HG02588 (cell line): ENCODE data around the gene OOSP4A.

Source experiments
- ATAC-seq: cut with Tn5 transposase; IDR thresholded peaks from one replicate; pipeline ENCODE4 v1.9.1; 2021; ENCODE audit warnings: mild to moderate bottlenecking, moderate library complexity; ENCODE audit not compliant: unreplicated experiment

OOSP4A gene

DNA sequence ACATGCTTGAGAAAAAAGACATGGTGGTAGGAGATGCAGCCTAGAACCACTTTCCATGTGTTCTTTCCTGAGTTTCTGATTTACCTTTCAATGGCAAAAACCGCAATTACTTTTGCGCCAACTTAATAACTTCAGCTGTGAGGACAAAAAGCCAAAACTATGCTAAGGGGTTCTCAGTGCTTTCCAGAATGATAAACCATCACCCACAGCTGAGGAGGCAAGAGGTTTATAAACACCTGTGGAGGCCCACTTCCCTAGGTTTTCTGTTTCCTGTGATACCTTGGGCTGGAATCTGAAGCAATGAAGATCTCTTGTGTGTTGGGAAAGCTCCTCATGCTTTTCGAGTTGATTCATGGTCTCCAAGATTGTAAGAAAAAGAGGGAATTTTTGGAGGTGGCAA is at the start of gene OOSP4A:
Gene OOSP4A (plus strand): TSS at position 301 of the 400 bp plus-strand sequence. CDS start 0 bp downstream, at position 301.
- ATAC-seq: no peak

DNA sequence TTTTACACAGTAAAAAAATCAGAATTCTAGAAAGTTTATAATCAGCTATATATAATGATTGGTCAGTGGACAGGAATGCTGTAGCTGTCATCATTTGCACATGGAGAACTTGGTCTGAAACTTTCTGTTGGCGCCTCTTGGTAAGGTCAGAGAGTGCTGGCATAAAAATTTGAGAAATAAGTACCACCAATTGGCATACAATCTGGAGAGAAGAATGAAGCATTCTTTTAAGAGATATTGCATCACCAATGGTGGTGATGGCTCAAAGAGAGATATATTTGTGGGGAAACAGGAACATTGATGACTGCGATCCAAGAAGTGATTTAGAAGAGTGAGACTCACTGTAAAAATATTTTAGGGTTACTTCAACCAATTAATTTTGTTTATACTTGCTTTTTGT is 45.4 kb upstream of the OOSP4A start:
- ATAC-seq: no peak

DNA sequence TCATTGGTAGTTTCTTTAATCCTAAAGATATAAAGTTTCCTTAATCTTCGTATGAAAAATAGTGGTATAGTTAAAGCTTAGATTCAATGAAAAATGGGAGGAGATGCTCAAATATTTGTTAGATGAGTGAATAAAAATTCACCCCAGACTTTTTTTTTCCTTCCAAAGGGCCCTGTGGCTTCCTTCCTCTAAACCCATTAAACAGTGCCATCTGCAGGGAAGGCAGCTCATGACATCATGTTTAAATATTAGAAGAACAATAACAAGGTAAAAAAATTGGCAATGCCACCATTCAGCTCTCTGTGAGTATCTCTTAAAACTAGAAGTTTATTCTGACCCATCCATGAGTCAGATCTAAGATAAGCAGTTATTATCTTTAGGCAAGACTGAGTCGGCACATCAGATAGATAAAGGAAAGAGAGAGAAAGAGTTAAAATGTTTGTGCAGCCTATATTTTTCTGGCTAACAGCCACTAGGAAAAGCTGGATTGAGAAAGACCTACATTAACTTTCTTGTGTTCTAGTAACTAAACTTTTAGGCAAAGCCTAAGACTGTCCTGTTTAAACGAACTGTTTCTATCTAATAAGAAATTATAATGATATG is 44.7 kb upstream of the OOSP4A start:
- no peak for ATAC-seq

DNA sequence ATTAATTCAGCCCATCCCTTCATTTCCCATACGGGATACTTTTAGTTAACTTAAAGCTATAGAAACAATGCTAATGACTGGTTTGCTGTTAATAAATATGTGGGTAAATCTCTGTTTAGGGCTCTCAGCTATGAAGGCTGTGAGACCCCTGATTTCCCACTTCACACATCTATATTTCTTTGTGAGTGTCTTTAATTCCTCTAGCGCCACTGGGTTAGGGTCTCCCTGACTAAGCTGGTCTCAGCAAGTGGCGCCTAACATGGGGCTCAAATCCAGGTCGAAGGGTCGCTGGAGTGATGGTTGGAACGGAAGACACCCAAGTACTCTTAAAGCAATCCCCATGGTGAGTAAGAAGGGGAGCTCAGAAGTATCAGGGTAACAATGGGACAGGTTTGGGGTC is 40.0 kb upstream of the OOSP4A start:
- no peak for ATAC-seq

DNA sequence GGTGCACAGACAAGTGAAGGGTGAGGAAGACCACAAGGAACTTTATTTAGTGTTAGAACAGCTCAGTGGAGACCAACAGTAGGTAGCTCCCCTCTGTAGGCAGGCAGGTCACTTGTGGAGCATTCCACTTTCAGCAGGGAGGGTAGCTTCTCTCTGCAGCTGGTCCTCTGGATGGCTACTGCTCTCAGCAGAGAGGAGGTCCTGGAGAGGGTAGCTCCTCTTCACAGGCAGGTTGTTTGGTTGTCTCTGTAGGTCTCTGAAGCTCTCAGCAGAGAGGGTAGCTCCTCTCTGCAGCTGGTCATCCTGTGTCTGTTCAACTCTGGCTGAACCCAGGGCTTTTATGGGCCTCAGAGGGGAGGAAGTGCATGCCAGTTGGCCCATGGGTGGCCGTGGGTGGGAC is 32.1 kb upstream of the OOSP4A start:
- no peak for ATAC-seq

DNA sequence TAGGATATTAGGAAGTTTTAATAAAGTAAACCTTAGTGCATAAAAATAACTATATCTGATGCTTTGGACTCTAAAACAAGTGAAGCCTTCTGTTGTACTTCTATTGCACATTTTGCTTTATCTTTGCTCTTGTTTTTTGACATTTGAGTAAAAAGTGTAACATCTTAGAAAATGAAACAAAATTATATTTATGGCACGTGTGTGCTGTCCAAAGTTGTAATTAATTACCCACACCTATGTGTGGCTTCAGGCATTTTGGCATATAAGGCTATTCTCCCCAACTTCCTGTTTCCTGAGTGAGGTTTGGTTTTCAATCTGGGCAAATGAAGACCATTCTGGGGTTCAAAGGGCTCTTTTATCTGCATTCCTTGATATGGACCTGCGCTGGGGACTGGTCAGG is 25.7 kb upstream of the OOSP4A start, which contains the start of gene OOSP1:
Gene OOSP1 (plus strand): TSS at position 301 of the 400 bp plus-strand sequence. CDS start 23 bp downstream, at position 324.
- ATAC-seq: no peak

DNA sequence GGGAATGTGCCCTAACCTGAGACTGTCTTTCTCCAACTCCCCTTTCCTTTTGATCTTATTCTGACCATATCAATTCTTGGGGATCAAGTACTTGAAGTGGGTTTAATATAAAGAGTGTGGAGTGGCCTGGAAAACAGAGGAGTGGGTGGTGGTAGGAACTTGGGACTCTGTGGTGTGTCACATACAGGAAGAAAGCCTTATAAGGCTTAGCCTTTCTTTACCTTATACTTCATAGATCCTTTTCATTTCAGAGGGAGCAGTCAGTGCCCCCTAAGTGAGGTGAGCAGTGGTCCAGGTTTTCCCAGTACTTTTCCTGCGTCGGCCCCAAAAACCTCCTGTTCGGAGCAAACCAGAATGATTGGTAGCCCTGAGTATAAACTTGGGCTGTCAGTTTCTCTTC is 25.1 kb upstream of the OOSP4A start:
- ATAC-seq: no peak

DNA sequence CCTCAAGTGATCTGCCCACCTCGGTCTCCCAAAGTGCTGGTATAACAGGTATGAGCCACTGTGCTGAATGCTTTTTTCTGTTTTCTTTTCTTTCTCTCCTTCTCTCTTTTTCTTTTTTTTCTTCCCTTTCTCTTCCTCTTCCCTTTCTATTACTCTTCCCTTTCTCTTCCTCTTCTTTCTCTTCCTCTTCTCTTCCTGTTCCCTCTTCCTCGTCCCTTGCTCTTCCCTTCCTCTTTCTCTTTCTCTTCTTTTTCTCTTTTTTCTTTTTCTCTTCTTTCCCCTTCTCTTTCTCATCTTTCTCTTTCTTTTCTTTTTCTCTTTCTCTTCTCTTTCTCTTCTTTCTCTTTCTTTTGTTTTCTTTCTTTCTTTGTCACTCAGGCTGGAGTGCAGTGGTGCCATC is 24.4 kb upstream of the OOSP4A start:
- ATAC-seq: no peak

DNA sequence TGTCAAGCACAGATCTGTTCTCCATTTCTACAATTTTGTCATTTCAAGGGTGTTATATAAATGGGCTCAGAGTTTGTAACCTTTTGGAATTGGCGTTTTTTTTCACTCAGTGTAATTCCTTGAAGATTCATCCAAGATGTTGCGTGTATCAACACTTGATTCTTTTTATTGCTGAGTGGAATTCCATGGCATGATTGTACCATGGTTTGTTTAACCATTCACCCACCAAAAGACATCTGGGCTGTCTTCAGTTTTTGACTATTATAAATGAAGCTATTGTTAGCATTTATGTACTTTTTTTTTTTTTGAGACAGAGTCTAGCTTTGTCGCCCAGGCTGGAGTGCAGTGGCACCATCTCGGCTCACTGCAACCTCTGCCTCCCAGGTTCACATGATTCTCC is 22.7 kb upstream of the OOSP4A start:
- no peak for ATAC-seq

DNA sequence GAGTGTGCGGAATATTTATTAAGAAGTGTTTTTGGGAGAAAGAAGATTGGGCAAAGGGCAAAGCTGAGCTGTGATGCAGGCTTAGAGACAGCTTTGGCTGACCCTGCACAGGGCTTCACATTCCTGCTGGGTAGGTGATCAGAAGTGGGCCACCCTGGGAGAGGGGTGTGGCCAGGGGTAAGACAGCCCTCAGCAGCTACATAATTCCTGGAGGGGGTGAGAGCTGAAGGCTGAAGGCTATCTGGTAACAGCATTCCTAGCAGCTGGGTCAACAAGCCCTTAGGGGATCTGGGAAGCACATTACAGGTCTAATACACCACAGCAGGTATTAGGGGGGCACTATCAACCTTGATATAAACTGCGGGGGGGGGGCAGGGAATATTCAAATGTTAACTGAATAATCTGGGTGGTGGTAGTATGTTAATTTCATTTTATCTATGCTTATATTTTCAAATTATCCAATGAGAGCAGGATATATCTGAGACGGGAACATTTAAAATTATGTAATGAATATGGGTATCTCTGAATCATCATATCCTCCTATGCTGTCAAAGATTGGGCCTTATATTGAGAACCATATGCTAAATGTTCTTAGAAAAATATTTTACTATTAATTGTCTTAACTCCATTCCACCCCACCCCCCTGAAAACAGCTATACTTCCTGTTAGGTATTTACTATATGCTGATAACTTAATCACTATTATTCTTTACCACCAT is 19.7 kb upstream of the OOSP4A start:
- no peak for ATAC-seq

DNA sequence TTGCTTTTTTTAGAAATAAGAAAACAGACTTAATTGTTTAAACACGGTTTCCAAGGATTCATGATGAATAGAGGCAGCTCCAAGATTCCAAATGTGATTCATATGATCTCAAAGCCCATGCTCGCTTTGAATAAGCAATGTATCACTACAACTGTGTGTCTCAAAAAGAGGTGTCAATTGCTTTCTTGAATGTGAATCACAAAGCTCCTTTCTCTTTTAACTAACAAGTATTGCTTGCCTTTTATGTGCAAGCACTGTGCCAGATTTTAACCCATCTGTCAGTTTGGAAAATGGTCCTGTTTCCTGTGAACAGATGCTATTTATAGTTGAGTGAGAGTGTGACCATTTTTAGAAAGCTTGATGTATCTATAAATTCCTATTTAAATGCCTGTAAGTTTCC is 19.1 kb upstream of the OOSP4A start:
- ATAC-seq: no peak

DNA sequence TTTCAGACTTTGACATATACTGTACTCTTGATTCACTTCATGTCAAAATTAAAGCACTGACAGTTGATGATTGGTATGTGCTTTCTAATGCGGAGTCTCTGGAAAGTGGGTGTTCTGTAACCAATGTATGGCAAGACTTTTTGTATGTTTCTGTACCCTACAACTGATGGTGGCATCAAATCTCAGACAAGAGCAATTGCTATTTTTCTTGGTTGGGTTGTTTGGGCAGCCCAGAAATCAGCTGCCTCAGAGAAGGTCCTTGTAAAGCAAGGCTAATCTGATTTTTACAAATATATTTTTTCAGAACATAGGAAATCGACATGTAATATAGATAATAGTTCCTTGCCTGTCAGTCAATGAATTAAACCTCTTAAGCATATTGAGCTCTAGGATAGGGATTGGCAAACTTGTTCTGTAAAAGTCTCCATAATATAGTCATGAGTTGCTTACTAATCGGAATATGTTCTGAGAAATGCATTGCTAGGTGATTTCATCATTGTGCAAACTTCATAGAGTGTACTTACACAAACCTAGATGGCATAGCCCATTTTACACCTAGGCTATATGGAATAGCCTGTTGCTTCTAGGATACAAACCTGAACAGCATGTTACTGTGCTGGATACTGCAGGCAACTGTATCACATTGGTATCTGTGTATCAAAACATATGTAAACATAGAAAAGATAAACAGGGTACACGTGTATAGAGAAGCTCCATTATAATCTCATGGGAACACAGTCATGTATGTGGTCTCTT is 10.2 kb upstream of the OOSP4A start:
- no peak for ATAC-seq

DNA sequence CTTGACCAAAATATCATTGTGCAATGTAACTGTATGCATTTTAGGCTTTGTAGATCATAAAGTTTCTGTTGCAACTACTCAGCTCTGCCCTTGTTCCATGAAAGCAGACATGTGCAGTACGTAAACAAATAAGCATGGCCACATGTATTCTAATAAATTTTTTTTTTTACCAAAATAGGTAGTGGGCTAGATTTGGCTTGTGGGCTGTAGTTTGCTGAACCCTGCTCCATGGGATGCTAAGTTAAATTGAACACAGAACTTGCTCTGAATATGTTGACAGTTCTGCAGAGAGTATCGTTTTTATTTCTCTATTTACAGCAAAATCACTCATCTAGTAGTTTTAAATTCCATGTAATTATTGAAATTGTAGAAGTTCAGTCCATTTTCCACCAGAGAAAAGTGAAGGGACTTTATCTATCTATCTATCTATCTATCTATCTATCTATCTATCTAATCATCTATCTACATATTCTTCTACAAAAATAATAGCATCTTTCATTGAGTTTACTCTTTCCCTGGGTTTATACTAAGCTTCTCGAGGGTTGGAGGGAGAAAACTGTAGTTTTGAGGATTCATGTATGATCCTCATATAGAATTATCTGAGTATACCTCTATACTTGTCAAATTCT is 9.5 kb upstream of the OOSP4A start:
- no peak for ATAC-seq

DNA sequence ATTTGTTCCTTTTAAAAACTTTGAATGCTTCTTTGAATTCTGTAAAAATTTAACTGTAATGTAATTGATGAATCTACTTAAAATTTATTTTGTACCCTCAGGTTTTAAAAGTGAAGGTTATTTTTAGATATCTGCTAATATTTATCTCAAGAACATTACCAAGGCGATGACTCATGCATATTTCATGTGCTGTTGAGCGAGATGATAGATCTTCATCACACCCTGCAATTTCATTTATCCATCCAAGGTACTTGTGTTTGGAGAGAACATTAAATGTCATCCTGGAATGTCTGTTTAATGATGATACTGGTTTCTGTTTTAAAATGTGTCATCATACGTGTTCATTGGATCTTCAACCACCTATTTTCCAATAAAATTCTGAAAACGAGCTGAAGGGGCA is 6.7 kb upstream of the OOSP4A start:
- no peak for ATAC-seq

DNA sequence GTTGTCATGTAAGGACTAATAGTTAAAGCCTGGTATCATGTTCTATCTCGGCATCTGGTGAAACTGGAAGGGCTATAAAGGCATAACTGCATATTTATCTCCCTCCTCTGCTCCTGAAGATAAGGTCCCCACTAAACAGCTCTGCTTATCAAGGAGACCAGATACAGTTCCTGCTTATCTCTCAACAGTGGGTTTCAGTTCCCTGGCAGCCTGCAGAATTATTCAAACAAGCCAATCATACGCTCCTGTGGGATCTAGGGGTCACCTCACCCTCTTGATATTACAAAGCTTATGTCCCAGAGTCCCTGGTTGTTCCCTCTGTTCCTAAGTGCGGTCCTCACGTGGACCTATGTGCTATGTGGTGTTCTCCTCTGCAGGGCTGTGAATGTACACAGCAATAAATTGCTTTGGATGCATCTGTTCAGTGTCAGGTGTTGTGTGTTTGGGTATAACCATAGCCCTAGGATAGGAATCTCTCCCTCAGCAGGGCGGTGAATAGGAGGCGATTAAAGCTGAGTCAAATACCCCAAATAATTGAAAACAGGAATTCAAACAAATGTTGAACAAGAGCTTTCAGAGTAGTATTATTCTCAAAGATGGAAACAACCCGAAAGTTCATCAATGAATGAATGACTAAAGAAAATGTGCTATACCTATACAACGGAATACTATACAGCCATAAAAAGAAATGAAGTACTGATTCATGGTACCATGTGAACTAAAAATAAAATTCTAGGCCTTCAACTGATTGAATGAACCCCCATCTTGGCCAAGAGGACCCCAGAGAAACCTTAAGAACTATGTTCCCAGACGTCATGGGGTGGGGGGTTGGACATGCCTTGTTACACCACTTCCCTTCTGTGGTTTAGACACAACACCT is 3.1 kb upstream of the OOSP4A start:
- no peak for ATAC-seq

DNA sequence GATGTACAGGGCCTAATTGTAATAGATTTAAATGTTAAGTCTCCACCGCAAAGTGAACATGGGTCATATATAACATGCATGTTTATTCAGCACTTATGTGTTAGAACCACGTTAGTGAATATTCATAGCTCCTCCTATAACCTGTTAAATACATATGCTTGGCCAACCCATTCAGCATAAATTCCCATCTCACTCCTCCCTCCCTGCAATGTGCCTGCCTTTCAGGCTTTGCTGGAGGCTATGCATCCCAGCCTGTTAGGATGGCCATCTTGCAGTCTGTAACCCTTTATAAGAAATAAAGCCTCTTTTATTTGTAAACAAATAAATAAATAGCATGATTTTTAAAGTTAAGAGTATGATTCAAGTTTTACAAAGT is 1.7 kb upstream of the OOSP4A start:
- no peak for ATAC-seq

DNA sequence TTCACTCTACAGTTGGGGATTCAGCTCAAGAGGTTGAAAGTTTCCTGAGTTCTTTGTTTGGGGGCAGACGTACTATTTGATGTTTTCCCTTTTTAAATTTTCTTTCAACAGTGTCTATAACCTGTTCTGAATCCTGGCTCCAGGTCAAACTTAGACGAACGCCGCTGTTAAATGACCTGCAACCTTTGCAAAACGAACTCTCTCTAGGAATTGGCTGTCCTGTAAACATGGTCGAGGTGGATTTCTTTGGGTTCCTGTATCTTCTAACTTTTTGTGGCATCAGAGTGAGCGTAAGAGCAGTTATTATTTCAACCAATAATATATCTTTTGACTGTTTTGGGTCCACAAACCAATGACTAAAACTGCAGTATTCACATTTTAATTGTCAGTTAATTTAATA is 1.6 kb downstream of the OOSP4A start:
- ATAC-seq: no peak

DNA sequence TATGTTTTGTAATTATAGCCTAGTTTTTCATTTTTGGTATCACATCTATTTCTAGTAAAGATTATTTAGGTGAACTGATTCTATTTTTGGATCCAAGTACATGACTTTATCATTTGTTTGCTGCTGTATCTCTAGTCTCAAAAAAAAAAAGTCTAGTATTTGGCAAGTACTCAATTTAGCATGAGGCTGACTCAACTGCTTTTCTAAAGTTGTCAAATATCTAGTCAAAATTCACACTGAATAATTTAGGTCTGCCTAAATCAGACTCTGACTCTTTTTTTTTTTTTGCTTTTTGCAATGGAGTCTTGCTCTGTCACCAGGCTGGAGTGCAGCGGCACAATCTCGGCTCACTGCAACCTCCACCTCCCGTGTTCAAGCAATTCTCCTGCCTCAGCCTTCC is 2.4 kb downstream of the OOSP4A start:
- no peak for ATAC-seq

DNA sequence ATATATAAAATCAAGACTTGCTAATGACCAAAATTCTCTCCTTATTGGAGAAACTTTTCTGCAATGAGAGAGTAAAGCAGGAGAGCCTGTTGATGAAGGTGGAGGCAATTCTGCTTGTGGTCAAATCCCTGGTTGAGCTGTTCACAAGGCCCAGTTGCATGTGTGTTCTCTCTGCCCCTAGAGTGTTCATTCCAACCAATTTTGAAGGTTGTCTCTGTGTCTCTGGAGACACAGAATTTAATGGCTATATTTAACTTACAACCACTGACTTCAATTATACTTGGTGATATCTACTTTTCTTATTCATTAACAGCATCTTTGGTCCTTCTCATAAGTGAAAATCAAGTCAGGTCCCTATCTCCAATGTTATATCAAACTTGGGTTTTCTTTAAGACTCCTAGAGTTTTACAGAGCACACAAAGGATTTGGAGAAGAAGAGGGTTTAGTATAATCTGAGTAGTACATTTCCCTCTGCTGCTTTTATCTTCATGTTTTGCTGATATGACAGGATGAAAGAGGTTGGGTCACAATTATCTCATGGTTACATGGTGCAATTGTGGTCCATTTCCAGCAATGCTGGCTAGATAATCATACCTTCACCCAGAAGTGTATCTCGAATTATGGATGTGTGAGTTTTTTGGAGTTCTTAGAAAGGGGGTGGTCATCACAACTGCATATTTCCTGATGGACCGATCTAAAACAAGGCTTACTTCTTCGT is 4.0 kb downstream of the OOSP4A start:
- ATAC-seq: no peak

DNA sequence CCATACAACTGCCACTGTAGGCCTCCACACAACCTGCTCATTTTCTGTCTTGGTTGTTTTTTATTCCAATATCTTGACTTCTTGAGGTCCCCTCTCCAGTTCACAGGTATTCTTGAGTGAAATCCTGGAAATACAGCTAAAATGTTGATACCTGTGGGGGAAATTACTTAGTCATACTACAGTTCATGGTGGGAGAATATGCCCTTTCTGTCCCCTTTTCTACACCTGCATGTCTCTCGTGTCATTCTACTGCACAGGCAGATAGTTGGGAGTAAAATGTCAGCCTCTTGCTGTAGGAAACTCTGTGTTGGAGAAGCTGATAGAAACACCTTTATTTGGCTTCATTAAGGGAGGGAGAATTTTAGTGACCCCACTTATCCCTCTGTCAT is 4.6 kb downstream of the OOSP4A start:
- ATAC-seq: no peak
